ENCODE results near the gene IL1F10.
"Not testable (repeated sequence)": the region's sequence is repeated elsewhere in the genome, so short reads cannot be mapped to it uniquely, and the experiment has no call there.

IL1F10 gene

GRCh38 chr2:113084249-113085000 lies 16.7 kb downstream of the IL1F10 start:
- no peak for DNase-seq

GRCh38 chr2:113085542-113085941 lies 17.8 kb downstream of the IL1F10 start:
- DNase-seq = no peak

- DNase-seq = no peak
Observed at GRCh38 chr2:113088213-113088992, 20.6 kb downstream of the IL1F10 start.

GRCh38 chr2:113089916-113090315 lies 22.1 kb downstream of the IL1F10 start:
- no peak for DNase-seq

- no peak for DNase-seq
Observed at GRCh38 chr2:113091231-113091896, 23.6 kb downstream of the IL1F10 start.

- DNase-seq = no peak
Observed at GRCh38 chr2:113092864-113093612, 25.3 kb downstream of the IL1F10 start.

GRCh38 chr2:113093613-113093977 lies 25.8 kb downstream of the IL1F10 start:
- no peak for DNase-seq

- not testable (repeated sequence) for DNase-seq
Observed at GRCh38 chr2:113096306-113096705, 28.5 kb downstream of the IL1F10 start.

GRCh38 chr2:113096842-113097618 lies 29.3 kb downstream of the IL1F10 start:
- DNase-seq = not testable (repeated sequence)

- DNase-seq = no peak
Observed at GRCh38 chr2:113098041-113098440, 30.3 kb downstream of the IL1F10 start.

- no peak for DNase-seq
Observed at GRCh38 chr2:113098532-113098931, 30.8 kb downstream of the IL1F10 start.

- no peak for DNase-seq
Observed at GRCh38 chr2:113102133-113102532, 34.4 kb downstream of the IL1F10 start.

GRCh38 chr2:113103277-113103676 lies 35.5 kb downstream of the IL1F10 start:
- no peak for DNase-seq

GRCh38 chr2:113104054-113104611 lies 36.4 kb downstream of the IL1F10 start:
- DNase-seq = no peak

GRCh38 chr2:113105047-113105785 lies 37.4 kb downstream of the IL1F10 start:
- no peak for DNase-seq

- DNase-seq = no peak
Observed at GRCh38 chr2:113111121-113111520, 43.4 kb downstream of the IL1F10 start.

GRCh38 chr2:113111823-113112287 lies 44.1 kb downstream of the IL1F10 start:
- DNase-seq = no peak

GRCh38 chr2:113112441-113112840 lies 44.7 kb downstream of the IL1F10 start:
- no peak for DNase-seq

- no peak for DNase-seq
Observed at GRCh38 chr2:113112871-113113270, 45.1 kb downstream of the IL1F10 start.

GRCh38 chr2:113113807-113114206 lies 46.0 kb downstream of the IL1F10 start:
- DNase-seq = no peak

All from activated gamma-delta T cell treated with Interleukin-2 at 50 U/mL for 16 hours (primary cell).